PC-3 (cell line): Measurements from ENCODE around the gene CXXC5. TPM values are rescaled to one million over a fixed set of nuclear protein-coding genes. Genes with fewer than 3 reads are reported as not detected.

Experiments used
- ATAC-seq: fragments of 200-7000 bp; cut with Tn5 transposase; 2 replicates; pipeline ENCODE4 v1.9.1; 2020; ENCODE audit warnings: mild to moderate bottlenecking, moderate library complexity
- BruUV-seq: library from RNA; stranded (reverse); fragments of 400-500 nt; replicated peaks from 2 replicates; lab custom pipeline; 2021; lab: Mats Ljungman, UMichigan
- CTCF ChIA-PET: fragments of 300-600 bp; sonication (Branson Sonifier 250); formaldehyde crosslinking; loops from one replicate; lab custom pipeline; 2022; ENCODE audit warnings: antibody characterized with exemption; lab: Charles Lee
- POLR2A ChIA-PET: fragments of 300-600 bp; sonication (Branson Sonifier 250); formaldehyde crosslinking; loops from one replicate; lab custom pipeline; 2022; ENCODE audit warnings: antibody characterized with exemption; ENCODE audit not compliant: unreplicated experiment; lab: Charles Lee
- DNase-seq: peaks from one replicate; pipeline ENCODE4 v3.0.0-alpha.2; 2015
- H2AFZ ChIP-seq: fragments of 300-600 bp; sonication (generic); 2 replicates; pipeline ENCODE4 v1.6.0; 2016; ENCODE audit warnings: antibody characterized with exemption, low read length
- H3F3A ChIP-seq: fragments of 300-600 bp; sonication (generic); one replicate; pipeline ENCODE4 v1.6.0; 2017; ENCODE audit warnings: antibody characterized with exemption, low read length, control low read depth, mild to moderate bottlenecking; ENCODE audit not compliant: unreplicated experiment
- H3K27ac ChIP-seq: fragments of 300-600 bp; sonication (generic); 2 replicates; pipeline ENCODE4 v1.5.1; 2016; ENCODE audit warnings: mild to moderate bottlenecking, low read length
- H3K27me3 ChIP-seq: fragments of 300-600 bp; sonication (generic); 2 replicates; pipeline ENCODE4 v1.6.1; 2016; ENCODE audit warnings: low read length, mixed read lengths
- H3K36me3 ChIP-seq: fragments of 300-600 bp; sonication (generic); 2 replicates; pipeline ENCODE4 v1.6.1; 2016; ENCODE audit warnings: low read depth, mixed run types, low read length, mixed read lengths
- H3K4me1 ChIP-seq: fragments of 300-600 bp; sonication (generic); 2 replicates; pipeline ENCODE4 v1.5.1; 2016; ENCODE audit warnings: low read length; ENCODE audit not compliant: insufficient read depth
- H3K4me2 ChIP-seq: fragments of 300-600 bp; sonication (generic); 2 replicates; pipeline ENCODE4 v1.6.0; 2016; ENCODE audit warnings: low read length
- H3K4me3 ChIP-seq: fragments of 300-600 bp; sonication (generic); 2 replicates; pipeline ENCODE4 v1.5.1; 2016; ENCODE audit warnings: mild to moderate bottlenecking, low read length, mixed read lengths
- H3K79me2 ChIP-seq: fragments of 300-600 bp; sonication (generic); 2 replicates; pipeline ENCODE4 v1.6.1; 2017; ENCODE audit warnings: low read length, mixed read lengths
- H3K9ac ChIP-seq: fragments of 300-600 bp; sonication (generic); 2 replicates; pipeline ENCODE4 v1.6.0; 2016; ENCODE audit warnings: mild to moderate bottlenecking, low read length
- H3K9me2 ChIP-seq: fragments of 300-600 bp; sonication (generic); replicated peaks from 2 replicates; pipeline ENCODE4 v1.6.1; 2016; ENCODE audit warnings: mixed run types, low read length, mixed read lengths
- H3K9me3 ChIP-seq: fragments of 300-600 bp; sonication (generic); 2 replicates; pipeline ENCODE4 v1.6.1; 2016; ENCODE audit warnings: low read length, mixed read lengths
- H4K20me1 ChIP-seq: fragments of 300-600 bp; sonication (generic); 2 replicates; pipeline ENCODE4 v1.6.1; 2016; ENCODE audit warnings: low read length, mixed read lengths
- CTCF ChIP-seq: fragments of 300-600 bp; sonication (generic); conservative IDR thresholded peaks from 2 replicates; pipeline ENCODE4 v1.5.1; 2017; ENCODE audit warnings: antibody characterized with exemption, low read depth, mild to moderate bottlenecking, low read length
- EZH2 ChIP-seq: fragments of 300-600 bp; sonication (generic); IDR thresholded peaks from one replicate; pipeline ENCODE4 v1.6.1; 2017; ENCODE audit warnings: antibody characterized with exemption, mild to moderate bottlenecking, low read length; ENCODE audit not compliant: unreplicated experiment
- EZH2phosphoT487 ChIP-seq: fragments of 300-600 bp; sonication (generic); IDR thresholded peaks from 2 replicates; pipeline ENCODE4 v1.6.1; 2018; ENCODE audit warnings: mild to moderate bottlenecking, antibody characterized with exemption, low read length, borderline replicate concordance
- intact Hi-C: fragments of 100-400 bp; cut with micrococcal nuclease; formaldehyde crosslinking; loops from 2 replicates; pipeline ENCODE4 v1.9.0; 2023
- total RNA-seq: library from RNA; depleted of rRNA; stranded (reverse); fragments of >200 nt; gene quantifications from 2 replicates; pipeline ENCODE4 v1.2.3, GENCODE V29; 2014

Gene CXXC5
- total RNA-seq, 1 experiment from 2014 or later, result 31.1 TPM

GRCh38 chr5:139670369-139671095, 22.4 kb downstream of the CXXC5 start:
- intact Hi-C loops, result no loop called here
- no peak overlapping the region for H3K27ac ChIP-seq
- ChIA-PET CTCF (no interaction called here), POLR2A (no interaction called here)
- TF ChIP-seq EZH2, result no peak
- no peak for TF ChIP-seq EZH2phosphoT487
- peak; percentile 53 for TF ChIP-seq CTCF
- no peak overlapping the region for H3K4me3 ChIP-seq
- H3K27me3 ChIP-seq, result no peaks in the 10 kb centered on the region
- H3K9ac ChIP-seq, result no peak overlapping the region
- BruUV-seq, result no TSS peak
- H3K4me1 ChIP-seq, result peaks cover 14% of the 10 kb centered on the region
- H3F3A ChIP-seq, result no peaks in the 10 kb centered on the region
- no peaks in the 10 kb centered on the region for H4K20me1 ChIP-seq
- no peaks in the 10 kb centered on the region for H3K9me2 ChIP-seq
- no peak for ATAC-seq
- no peak for DNase-seq
- H3K79me2 ChIP-seq, result peaks cover 11% of the 10 kb centered on the region
- no peak overlapping the region for H3K4me2 ChIP-seq
- H3K9me3 ChIP-seq, result no peaks in the 10 kb centered on the region
- H3K36me3 ChIP-seq, result no peaks in the 10 kb centered on the region
- H2AFZ ChIP-seq, result no peak overlapping the region

- ATAC-seq (no peak), DNase-seq (no peak)
- Histone ChIP-seq H2AFZ (no peak overlapping the region), H4K20me1 (no peaks in the 10 kb centered on the region), H3K4me1 (peaks cover 14% of the 10 kb centered on the region), H3K9ac (no peak overlapping the region), H3K4me2 (no peak overlapping the region), H3K27ac (no peak overlapping the region), H3K27me3 (no peaks in the 10 kb centered on the region), H3K4me3 (no peak overlapping the region), H3F3A (no peaks in the 10 kb centered on the region), H3K9me3 (no peaks in the 10 kb centered on the region), H3K9me2 (no peaks in the 10 kb centered on the region), H3K36me3 (no peaks in the 10 kb centered on the region), H3K79me2 (peaks cover 11% of the 10 kb centered on the region)
- ChIA-PET POLR2A (interaction anchor here (0.5 to 0.7 kb wide), 2 partner anchors 24 to 687 kb away, joined by 3 read pairs; no protein-coding TSS in a partner anchor), CTCF (no interaction called here)
- BruUV-seq, result no TSS peak
- intact Hi-C loops, result no loop called here
- no peak for TF ChIP-seq EZH2phosphoT487
- TF ChIP-seq CTCF, result no peak
- no peak for TF ChIP-seq EZH2
These were observed 23.1 kb downstream of the CXXC5 start for GRCh38 chr5:139671096-139671841.

GRCh38 chr5:139675213-139675612, 27.1 kb downstream of the CXXC5 start:
- no peaks in the 10 kb centered on the region for H3K36me3 ChIP-seq
- no TSS peak for BruUV-seq
- ChIA-PET CTCF (no interaction called here), POLR2A (no interaction called here)
- no peaks in the 10 kb centered on the region for H3K27me3 ChIP-seq
- intact Hi-C loops, result no loop called here
- no peaks in the 10 kb centered on the region for H3F3A ChIP-seq
- DNase-seq (no peak), ATAC-seq (no peak)
- H2AFZ ChIP-seq, result no peak overlapping the region
- no peak overlapping the region for H3K27ac ChIP-seq
- no peaks in the 10 kb centered on the region for H3K4me1 ChIP-seq
- no peak overlapping the region for H3K9ac ChIP-seq
- no peak overlapping the region for H3K4me2 ChIP-seq
- H3K9me3 ChIP-seq, result no peaks in the 10 kb centered on the region
- TF ChIP-seq EZH2 (no peak), CTCF (no peak), EZH2phosphoT487 (no peak)
- no peaks in the 10 kb centered on the region for H3K79me2 ChIP-seq
- H4K20me1 ChIP-seq, result no peaks in the 10 kb centered on the region
- H3K9me2 ChIP-seq, result no peaks in the 10 kb centered on the region
- H3K4me3 ChIP-seq, result no peak overlapping the region
